GM11168 (cell line): ENCODE measurements around the gene INMT.

Experiments
- in situ Hi-C: fragments of 300-500 bp; cut with MboI; formaldehyde crosslinking; loops from one replicate; pipeline ENCODE4 v1.12.0; 2022; ENCODE audit warnings: low sequenced_read_pairs; ENCODE audit not compliant: unreplicated experiment

INMT gene

GRCh38 chr7:30745261-30745941, 6.5 kb upstream of the INMT start:
- in situ Hi-C loops = no loop called here

DNA sequence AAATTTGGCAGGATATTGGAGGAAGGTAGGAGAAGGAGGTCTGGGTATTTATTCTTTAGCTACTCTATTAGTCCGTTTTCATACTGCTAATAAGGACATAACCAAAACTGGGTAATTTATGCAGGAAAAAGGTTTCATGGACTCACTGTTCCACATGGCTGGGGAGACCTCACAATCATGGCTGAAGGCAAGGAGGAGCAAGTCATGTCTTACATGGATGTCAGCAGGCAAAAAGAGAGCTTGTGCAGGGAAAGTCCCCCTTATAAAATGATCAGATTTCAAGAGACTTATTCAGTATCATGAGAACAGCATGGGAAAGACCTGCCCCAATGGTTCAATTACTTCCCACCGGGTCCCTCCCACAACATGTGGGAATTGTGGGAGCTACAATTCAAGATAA, 1.9 kb upstream of the INMT start:
- in situ Hi-C loops = no loop called here

GRCh38 chr7:30750683-30751650, 968 bp upstream of the INMT start:
- in situ Hi-C loops = no loop called here

DNA sequence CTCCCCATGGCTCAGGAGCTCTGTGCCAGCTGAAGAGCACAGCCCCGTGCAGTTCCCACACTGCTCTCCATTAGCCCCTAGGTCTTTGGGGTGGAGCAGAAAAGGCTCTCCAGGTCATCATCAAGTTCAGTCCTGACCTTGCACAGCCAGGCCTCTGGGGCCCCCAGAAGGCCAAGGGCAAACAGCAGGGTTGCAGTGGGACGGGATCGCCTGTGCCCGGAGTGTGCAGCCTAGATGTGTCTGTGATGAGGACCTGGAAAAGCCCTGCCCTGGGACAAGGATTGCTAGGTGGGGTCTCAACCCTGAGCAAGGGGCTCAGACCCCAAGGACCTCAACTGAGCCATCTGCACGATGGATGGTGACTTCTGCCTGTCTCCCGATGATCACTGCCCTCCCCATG, 549 bp downstream of the INMT start:
- in situ Hi-C loops = no loop called here

DNA sequence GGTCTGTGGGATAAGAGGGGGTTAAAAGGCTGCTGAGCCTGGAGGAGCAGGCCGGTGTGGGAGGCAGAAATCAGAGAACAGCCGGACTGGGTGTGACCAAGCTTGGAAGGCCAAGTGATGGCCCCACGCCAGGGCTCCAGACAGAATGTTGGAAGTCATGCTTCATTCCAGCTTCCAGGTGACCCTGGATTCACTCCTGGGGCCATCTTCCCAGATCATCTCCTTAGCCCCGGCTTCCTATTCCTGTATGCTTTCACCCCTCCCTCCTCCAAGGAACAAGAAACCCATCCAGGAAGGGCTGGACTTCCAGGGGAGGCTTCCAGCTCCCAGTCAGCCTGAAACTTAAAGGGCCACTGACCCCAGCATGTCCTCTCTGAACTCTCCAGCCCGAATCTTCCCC, 1.0 kb downstream of the INMT start:
- in situ Hi-C loops = no loop called here

- in situ Hi-C loops = no loop called here
These were observed 2.5 kb downstream of the INMT start for GRCh38 chr7:30754315-30754877.

- in situ Hi-C loops = no loop called here
These were observed 3.6 kb downstream of the INMT start for GRCh38 chr7:30755384-30756154.

GRCh38 chr7:30757342-30757692, 5.4 kb downstream of the INMT start:
- in situ Hi-C loops = no loop called here

DNA sequence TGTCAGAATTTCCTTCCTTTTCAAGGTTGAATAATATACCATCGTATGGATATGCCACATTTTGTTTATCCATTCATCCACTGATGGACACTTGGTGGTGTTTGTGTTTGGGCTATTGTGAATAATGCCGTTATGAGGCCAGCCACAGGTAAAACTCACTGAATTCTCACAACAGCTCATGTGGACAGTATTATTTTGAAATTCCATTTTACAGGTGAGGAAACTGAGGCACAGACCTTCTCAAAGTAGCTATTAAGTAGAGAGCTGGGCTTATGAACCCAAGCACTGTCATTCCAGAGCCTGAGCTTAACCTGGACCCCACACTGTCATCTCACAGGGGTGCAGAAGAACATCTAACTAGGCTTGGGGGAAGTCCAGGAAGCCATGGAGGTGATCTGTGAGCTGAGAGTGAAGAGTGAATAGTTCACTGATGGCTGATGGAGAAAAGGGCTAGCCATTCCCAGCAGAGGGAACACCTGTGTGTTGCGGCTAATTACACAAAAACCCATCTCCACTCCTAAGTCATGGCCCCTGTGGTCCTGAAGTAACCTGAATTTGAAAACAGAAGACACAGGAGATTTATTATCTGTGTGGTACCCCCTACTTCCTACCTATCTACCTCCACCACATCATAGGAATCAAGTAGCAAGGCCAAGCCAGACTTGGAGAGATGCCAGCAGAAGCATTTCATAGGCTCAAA, 8.7 kb downstream of the INMT start:
- in situ Hi-C loops = no loop called here

- in situ Hi-C loops = no loop called here
These were observed 9.6 kb downstream of the INMT start for GRCh38 chr7:30761214-30762156.

DNA sequence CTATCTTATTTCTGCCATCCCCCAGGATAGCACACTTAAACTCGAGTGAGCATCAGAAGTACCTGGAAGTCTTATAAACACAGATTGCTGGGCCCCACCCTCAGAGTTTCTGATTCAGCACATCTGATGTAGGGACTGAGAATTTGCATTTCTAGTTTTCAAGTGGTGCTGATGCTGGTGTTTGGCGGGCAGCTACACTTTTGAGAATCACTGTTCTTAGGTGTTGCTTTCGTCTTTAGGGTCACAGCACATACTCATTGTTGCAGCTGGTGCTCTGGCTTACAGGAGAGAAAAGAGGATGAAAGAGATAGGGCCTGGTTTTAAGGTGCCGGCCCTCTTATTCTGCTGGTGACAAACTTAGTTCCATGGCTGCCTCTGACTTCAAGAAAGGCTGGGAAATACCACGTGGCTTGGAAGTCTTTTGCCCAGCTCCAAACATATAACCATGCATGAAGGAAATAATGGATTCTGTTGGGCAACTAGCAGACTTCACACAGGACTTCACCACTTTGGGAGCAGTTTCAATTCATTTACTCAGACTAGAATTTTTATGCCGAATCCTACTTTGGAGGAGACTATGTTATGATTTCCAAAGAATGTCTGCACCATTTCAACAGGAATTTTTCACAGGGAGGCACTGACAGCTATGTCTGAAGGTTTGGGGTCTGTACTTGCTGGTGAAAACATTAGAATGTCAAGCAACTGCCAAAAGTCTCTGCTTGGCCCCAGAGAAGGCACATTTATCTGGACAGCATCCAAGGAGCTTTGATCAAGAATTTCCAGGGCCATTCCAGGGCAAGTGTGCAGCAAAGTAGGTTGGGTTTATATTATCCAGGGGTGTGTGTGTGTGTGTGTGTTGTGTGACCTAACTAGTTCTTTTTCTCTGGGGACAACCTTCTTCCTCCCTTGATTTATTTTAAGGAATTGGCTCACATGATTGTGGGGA, 12.4 kb downstream of the INMT start:
- in situ Hi-C loops = no loop called here

DNA sequence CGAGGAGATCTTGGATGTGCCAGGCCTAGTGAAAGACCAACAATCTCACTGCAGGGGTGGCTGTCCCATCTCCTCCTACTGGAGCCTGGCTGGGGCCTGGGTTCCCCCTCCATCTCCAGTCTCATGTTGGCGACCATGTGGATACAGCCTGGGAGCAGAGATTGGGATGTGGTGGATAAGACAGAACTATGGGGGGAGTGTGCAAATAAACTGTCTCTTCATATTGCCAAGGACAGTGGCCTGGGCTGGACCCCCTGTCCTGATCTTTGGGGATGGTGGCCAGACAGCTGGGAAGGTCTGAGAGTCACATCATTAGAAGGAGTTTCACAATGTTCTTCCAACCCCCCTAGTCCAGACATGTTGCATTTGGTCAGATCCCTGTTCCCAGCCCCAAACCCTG, 13.5 kb downstream of the INMT start:
- in situ Hi-C loops = no loop called here

DNA sequence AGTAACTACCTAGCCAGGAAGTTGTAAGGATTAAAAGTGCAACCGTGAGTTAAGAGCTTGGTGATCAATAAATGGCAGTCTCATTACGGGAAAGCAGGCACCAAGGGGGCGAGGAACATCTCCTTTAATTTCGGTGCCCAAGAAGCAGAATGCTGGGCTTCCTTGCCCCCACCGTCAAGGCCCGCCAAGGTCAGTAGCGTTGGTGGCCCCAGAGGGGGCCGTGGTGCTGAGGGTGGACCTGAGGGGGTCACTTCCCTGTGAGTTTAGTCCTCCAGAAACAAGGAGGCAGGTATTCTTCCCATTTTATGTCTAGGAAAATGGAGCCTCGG, 18.9 kb downstream of the INMT start:
- in situ Hi-C loops = no loop called here

DNA sequence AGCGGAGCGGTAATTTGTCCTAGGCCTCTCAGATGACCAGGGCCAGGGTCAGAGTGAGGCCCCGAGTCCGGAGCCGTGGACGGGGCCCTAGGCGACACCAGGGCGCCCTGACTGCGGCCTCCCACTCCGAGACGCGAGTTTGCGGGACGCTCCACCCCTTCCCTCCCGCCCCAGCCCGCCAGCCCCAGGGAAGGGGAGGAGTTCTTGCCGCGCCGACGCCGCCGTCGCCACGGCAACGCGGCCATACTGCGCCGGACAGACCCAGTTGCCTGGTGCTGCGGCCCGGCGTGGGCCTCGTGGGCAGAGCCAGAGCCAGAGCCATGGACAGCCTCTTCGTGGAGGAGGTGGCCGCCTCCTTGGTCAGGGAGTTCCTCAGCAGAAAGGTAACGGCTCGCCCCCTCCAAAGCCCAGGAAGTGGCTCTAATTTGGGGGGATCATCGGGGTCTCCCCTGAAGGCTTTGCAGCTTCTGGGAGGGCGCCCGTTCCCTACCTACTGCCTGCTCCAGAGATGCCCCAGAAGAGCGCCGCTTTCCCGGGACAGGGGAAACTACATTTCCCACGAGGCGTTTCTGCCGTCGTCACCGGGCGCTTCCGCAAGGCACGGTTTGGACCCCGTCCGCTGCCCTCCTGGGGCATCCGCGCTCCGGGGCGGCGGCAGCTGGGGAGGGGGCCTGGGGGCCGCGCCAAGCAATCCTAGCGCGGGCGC, 19.4 kb downstream of the INMT start, which contains the start of gene MINDY4:
Gene MINDY4, plus strand, starts transcription at position 244 of the 706 bp plus-strand sequence. Its CDS starts 77 bp downstream, at position 321.
- in situ Hi-C loops = no loop called here

- in situ Hi-C loops = no loop called here
These were observed 20.0 kb downstream of the INMT start for GRCh38 chr7:30771880-30772425.

- in situ Hi-C loops = no loop called here
These were observed 21.0 kb downstream of the INMT start for GRCh38 chr7:30772984-30773383.

GRCh38 chr7:30775992-30776391, 24.1 kb downstream of the INMT start:
- in situ Hi-C loops = no loop called here
